Measurements from ENCODE around the gene PSME3. TPM values are rescaled to one million over a fixed set of nuclear protein-coding genes. Genes with fewer than 3 reads are reported as not detected.
"Not testable (repeated sequence)": the region's sequence is repeated elsewhere in the genome, so short reads cannot be mapped to it uniquely, and the experiment has no call there.

Gene PSME3
- total and polyA plus RNA-seq, 4 experiments from 2014 or later = 65.1 to 171 (median 97.5) TPM

- Mint-ChIP-seq H3K27me3 (peaks cover 6 to 11% of the 10 kb centered on the region in 2 donors), H3K4me1 (no peaks in the 10 kb centered on the region), H3K27ac (peak overlapping the region in 1 of 7 donors; percentile 3), H3K9me3 (no peaks in the 10 kb centered on the region), H3K4me3 (no peak overlapping the region), H3K36me3 (no peaks in the 10 kb centered on the region)
- intact Hi-C loops (cut with micrococcal nuclease) = no loop called here
- H3K4me3 ChIP-seq (ENCODE audit: low read length in 2 of 2) = no peak overlapping the region
- no peaks in the 10 kb centered on the region for H3K9me3 ChIP-seq (ENCODE audit: control insufficient read depth in 1 of 2, low read length in 2 of 2)
- no peaks in the 10 kb centered on the region for H3K4me1 ChIP-seq (ENCODE audit: insufficient read depth, low read length)
- ChIA-PET POLR2A (ENCODE audit: partially characterized antibody) (no interaction called here), CTCF (ENCODE audit: partially characterized antibody) (no interaction called here)
- no peaks in the 10 kb centered on the region for H3K27me3 ChIP-seq (ENCODE audit: insufficient read depth, low read length)
- no peak overlapping the region for H3K27ac ChIP-seq (ENCODE audit: low read depth, low read length)
- no peaks in the 10 kb centered on the region for H3K36me3 ChIP-seq (ENCODE audit: insufficient read depth, low read length)
- DNase-seq = no peak
Measured at GRCh38 chr17:42878123-42878880, 45.1 kb downstream of the PSME3 start.

DNA sequence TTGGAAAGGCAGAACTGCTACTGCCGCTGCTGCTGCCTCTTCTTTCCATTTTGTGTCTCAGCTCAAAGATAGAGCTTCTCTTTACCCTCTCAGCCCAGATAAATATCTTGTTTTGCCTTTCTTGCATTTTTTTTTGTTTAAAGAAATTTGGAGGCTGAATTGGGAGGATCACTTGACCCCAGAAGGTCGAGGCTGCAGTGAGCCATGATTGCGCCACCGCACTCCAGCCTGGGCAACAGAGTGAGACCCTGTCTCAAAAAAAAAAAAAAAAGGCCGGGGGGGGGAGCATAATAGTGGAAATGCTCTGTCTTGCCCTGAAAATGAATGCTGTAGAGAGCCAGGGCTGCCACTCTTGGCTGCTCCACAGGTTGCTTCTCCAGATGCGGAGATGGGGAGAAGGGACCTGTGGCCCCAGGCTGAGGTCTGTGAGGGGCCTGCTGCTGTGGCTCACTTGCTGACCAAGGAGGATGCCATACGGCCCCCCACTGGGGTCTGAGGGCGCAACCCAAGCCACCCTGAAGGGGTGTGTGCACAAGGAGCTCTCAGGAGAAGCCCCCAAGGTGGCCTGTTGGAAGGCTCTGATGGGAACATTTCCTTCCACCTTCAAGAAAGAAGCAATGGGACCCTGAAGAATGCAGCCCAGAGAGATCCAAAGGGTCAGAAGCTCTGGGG, 45.9 kb downstream of the PSME3 start:
- Histone ChIP-seq H3K4me3 (ENCODE audit: low read length in 2 of 2) (no peak overlapping the region), H3K27ac (ENCODE audit: low read depth, low read length) (no peak overlapping the region), H3K36me3 (ENCODE audit: insufficient read depth, low read length) (no peaks in the 10 kb centered on the region), H3K9me3 (ENCODE audit: control insufficient read depth in 1 of 2, low read length in 2 of 2) (no peaks in the 10 kb centered on the region), H3K27me3 (ENCODE audit: insufficient read depth, low read length) (no peaks in the 10 kb centered on the region), H3K4me1 (ENCODE audit: insufficient read depth, low read length) (no peaks in the 10 kb centered on the region)
- ChIA-PET CTCF (ENCODE audit: partially characterized antibody) (no interaction called here), POLR2A (ENCODE audit: partially characterized antibody) (no interaction called here)
- intact Hi-C loops (cut with micrococcal nuclease) = no loop called here
- DNase-seq = no peak
- H3K27ac Mint-ChIP-seq = no peak overlapping the region
- H3K4me1 Mint-ChIP-seq = no peaks in the 10 kb centered on the region
- peaks cover 6 to 11% of the 10 kb centered on the region in 2 donors for H3K27me3 Mint-ChIP-seq
- H3K36me3 Mint-ChIP-seq = no peaks in the 10 kb centered on the region
- no peak overlapping the region for H3K4me3 Mint-ChIP-seq
- H3K9me3 Mint-ChIP-seq = no peaks in the 10 kb centered on the region

- H3K27ac ChIP-seq (ENCODE audit: low read depth, low read length) = no peak overlapping the region
- no peak overlapping the region for H3K4me3 ChIP-seq (ENCODE audit: low read length in 2 of 2)
- no peaks in the 10 kb centered on the region for H3K4me1 ChIP-seq (ENCODE audit: insufficient read depth, low read length)
- Mint-ChIP-seq H3K4me3 (no peak overlapping the region), H3K4me1 (no peaks in the 10 kb centered on the region), H3K27ac (no peak overlapping the region), H3K27me3 (peaks cover 6 to 11% of the 10 kb centered on the region in 2 donors), H3K36me3 (no peaks in the 10 kb centered on the region), H3K9me3 (no peaks in the 10 kb centered on the region)
- intact Hi-C loops (cut with micrococcal nuclease) = no loop called here
- no peaks in the 10 kb centered on the region for H3K36me3 ChIP-seq (ENCODE audit: insufficient read depth, low read length)
- H3K27me3 ChIP-seq (ENCODE audit: insufficient read depth, low read length) = no peaks in the 10 kb centered on the region
- POLR2A ChIA-PET (ENCODE audit: partially characterized antibody) = no interaction called here
- no peaks in the 10 kb centered on the region for H3K9me3 ChIP-seq (ENCODE audit: control insufficient read depth in 1 of 2, low read length in 2 of 2)
- no peak for DNase-seq
- CTCF ChIA-PET (ENCODE audit: partially characterized antibody) = no interaction called here
Measured at GRCh38 chr17:42879596-42879985, 46.4 kb downstream of the PSME3 start.

GRCh38 chr17:42880776-42881310, 47.6 kb downstream of the PSME3 start:
- H3K4me1 Mint-ChIP-seq = no peaks in the 10 kb centered on the region
- H3K4me1 ChIP-seq (ENCODE audit: insufficient read depth, low read length) = no peaks in the 10 kb centered on the region
- POLR2A ChIA-PET (ENCODE audit: partially characterized antibody) = no interaction called here
- peaks cover 3 to 8% of the 10 kb centered on the region in 2 donors for H3K27me3 Mint-ChIP-seq
- H3K27ac Mint-ChIP-seq = no peak overlapping the region
- no peaks in the 10 kb centered on the region for H3K36me3 Mint-ChIP-seq
- no peak overlapping the region for H3K4me3 Mint-ChIP-seq
- CTCF ChIA-PET (ENCODE audit: partially characterized antibody) = no interaction called here
- H3K36me3 ChIP-seq (ENCODE audit: insufficient read depth, low read length) = no peaks in the 10 kb centered on the region
- H3K9me3 ChIP-seq (ENCODE audit: control insufficient read depth in 1 of 2, low read length in 2 of 2) = no peaks in the 10 kb centered on the region
- H3K9me3 Mint-ChIP-seq = no peaks in the 10 kb centered on the region
- H3K27me3 ChIP-seq (ENCODE audit: insufficient read depth, low read length) = no peaks in the 10 kb centered on the region
- DNase-seq = no peak
- H3K27ac ChIP-seq (ENCODE audit: low read depth, low read length) = no peak overlapping the region
- intact Hi-C loops (cut with micrococcal nuclease) = no loop called here
- no peak overlapping the region for H3K4me3 ChIP-seq (ENCODE audit: low read length in 2 of 2)

DNA sequence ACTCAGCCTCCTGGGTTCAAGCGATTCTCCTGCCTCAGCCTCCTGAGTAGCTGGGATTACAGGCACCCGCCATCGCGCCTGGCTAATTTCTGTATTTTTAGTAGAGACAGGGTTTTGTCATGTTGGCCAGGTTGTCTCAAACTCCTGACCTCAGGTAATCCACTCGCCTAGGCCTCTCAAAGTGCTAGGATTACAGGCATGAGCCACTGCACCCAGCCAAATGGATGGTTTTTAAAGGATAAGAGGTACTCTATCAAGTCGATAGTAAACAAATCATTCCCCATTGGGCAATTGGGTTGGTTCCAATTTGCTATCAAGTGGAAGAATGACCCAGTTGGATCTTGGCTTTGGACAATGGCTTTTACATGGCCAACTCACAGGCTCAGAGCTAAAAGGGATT, 48.5 kb downstream of the PSME3 start:
- H3K4me3 ChIP-seq (ENCODE audit: low read length in 2 of 2); H3K36me3 Mint-ChIP-seq; H3K4me1 ChIP-seq (ENCODE audit: insufficient read depth, low read length); H3K27me3 ChIP-seq (ENCODE audit: insufficient read depth, low read length); H3K27ac Mint-ChIP-seq; DNase-seq; H3K4me3 Mint-ChIP-seq; intact Hi-C loops (cut with micrococcal nuclease); H3K4me1 Mint-ChIP-seq; H3K27me3 Mint-ChIP-seq; H3K9me3 ChIP-seq (ENCODE audit: control insufficient read depth in 1 of 2, low read length in 2 of 2); H3K36me3 ChIP-seq (ENCODE audit: insufficient read depth, low read length); H3K9me3 Mint-ChIP-seq; CTCF ChIA-PET (ENCODE audit: partially characterized antibody); POLR2A ChIA-PET (ENCODE audit: partially characterized antibody); H3K27ac ChIP-seq (ENCODE audit: low read depth, low read length): not testable (repeated sequence)

DNA sequence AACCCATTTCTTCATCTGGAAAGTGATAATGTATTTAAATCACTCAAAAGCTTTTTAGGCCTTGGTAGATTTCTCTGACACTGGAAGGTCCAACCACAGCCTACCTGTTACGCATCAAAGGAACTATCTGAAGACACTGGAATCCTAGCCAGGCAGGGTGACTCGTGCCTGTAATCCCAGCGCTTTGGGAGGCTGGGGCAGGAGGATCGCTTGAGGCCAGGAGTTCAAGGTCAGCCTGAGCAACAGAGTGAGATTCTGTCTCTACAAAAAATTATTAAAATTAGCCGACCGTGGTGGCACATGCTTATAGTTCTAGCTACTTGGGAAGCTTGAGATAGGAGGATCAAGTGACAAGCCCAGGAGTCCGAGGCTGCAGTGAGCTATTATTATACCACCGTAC, 49.0 kb downstream of the PSME3 start:
- Histone ChIP-seq H3K4me1 (ENCODE audit: insufficient read depth, low read length) (no peaks in the 10 kb centered on the region), H3K4me3 (ENCODE audit: low read length in 2 of 2) (no peak overlapping the region), H3K9me3 (ENCODE audit: control insufficient read depth in 1 of 2, low read length in 2 of 2) (no peaks in the 10 kb centered on the region), H3K27ac (ENCODE audit: low read depth, low read length) (no peak overlapping the region), H3K27me3 (ENCODE audit: insufficient read depth, low read length) (no peaks in the 10 kb centered on the region), H3K36me3 (ENCODE audit: insufficient read depth, low read length) (no peaks in the 10 kb centered on the region)
- H3K36me3 Mint-ChIP-seq = no peaks in the 10 kb centered on the region
- DNase-seq = no peak
- H3K4me1 Mint-ChIP-seq = no peaks in the 10 kb centered on the region
- intact Hi-C loops (cut with micrococcal nuclease) = no loop called here
- no peak overlapping the region for H3K4me3 Mint-ChIP-seq
- peaks cover 9% of the 10 kb centered on the region in 2 donors for H3K27me3 Mint-ChIP-seq
- ChIA-PET CTCF (ENCODE audit: partially characterized antibody) (no interaction called here), POLR2A (ENCODE audit: partially characterized antibody) (no interaction called here)
- H3K9me3 Mint-ChIP-seq = no peaks in the 10 kb centered on the region
- H3K27ac Mint-ChIP-seq = no peak overlapping the region

- H3K27me3 ChIP-seq (ENCODE audit: insufficient read depth, low read length) = no peaks in the 10 kb centered on the region
- POLR2A ChIA-PET (ENCODE audit: partially characterized antibody) = no interaction called here
- no peaks in the 10 kb centered on the region for H3K36me3 ChIP-seq (ENCODE audit: insufficient read depth, low read length)
- no peaks in the 10 kb centered on the region for H3K9me3 ChIP-seq (ENCODE audit: control insufficient read depth in 1 of 2, low read length in 2 of 2)
- H3K27ac ChIP-seq (ENCODE audit: low read depth, low read length) = no peak overlapping the region
- CTCF ChIA-PET (ENCODE audit: partially characterized antibody) = no interaction called here
- Mint-ChIP-seq H3K27ac (no peak overlapping the region), H3K4me1 (no peaks in the 10 kb centered on the region), H3K36me3 (no peaks in the 10 kb centered on the region), H3K27me3 (peaks cover 5 to 9% of the 10 kb centered on the region in 2 donors), H3K9me3 (no peaks in the 10 kb centered on the region), H3K4me3 (no peak overlapping the region)
- no peak for DNase-seq
- no peaks in the 10 kb centered on the region for H3K4me1 ChIP-seq (ENCODE audit: insufficient read depth, low read length)
- H3K4me3 ChIP-seq (ENCODE audit: low read length in 2 of 2) = no peak overlapping the region
- intact Hi-C loops (cut with micrococcal nuclease) = no loop called here
Measured at GRCh38 chr17:42883802-42884558, 50.8 kb downstream of the PSME3 start.

All from CD4-positive, alpha-beta memory T cell (primary cell).